Thymus (tissue), 11 donors: ENCODE results near the gene SNX9. TPM values are rescaled to one million over a fixed set of nuclear protein-coding genes. Genes with fewer than 3 reads are reported as not detected.

Experiments
- DNase-seq, 9 donors: peaks; one replicate each; pipeline ENCODE4 v3.0.0-alpha.2; 2013; ENCODE audit warnings: low spot score in 9 of 9, low read depth in 6 of 9, missing footprints in 1 of 9
- H3K27ac ChIP-seq, 2 donors: one replicate each; pipeline ENCODE4 v1.5.1; 2013; ENCODE audit warnings: control low read depth in 1 of 2, low read depth in 1 of 2, low read length in 1 of 2, mild to moderate bottlenecking in 1 of 2, moderate library complexity in 1 of 2
- H3K27me3 ChIP-seq, 2 donors: one replicate each; pipeline ENCODE4 v1.5.1; 2013; ENCODE audit warnings: low read length in 1 of 2; ENCODE audit not compliant: control insufficient read depth in 2 of 2, insufficient read depth in 1 of 2
- H3K36me3 ChIP-seq, 2 donors: one replicate each; pipeline ENCODE4 v1.5.1; 2013; ENCODE audit warnings: low read length in 1 of 2, mild to moderate bottlenecking in 1 of 2, moderate library complexity in 1 of 2; ENCODE audit not compliant: control insufficient read depth in 2 of 2, insufficient read depth in 2 of 2
- H3K4me1 ChIP-seq, 2 donors: one replicate each; pipeline ENCODE4 v1.5.1; 2013; ENCODE audit warnings: low read length in 2 of 2; ENCODE audit not compliant: control insufficient read depth in 2 of 2, insufficient read depth in 2 of 2
- H3K4me3 ChIP-seq, 2 donors: one replicate each; pipeline ENCODE4 v1.5.1; 2013; ENCODE audit warnings: low read length in 2 of 2, control low read depth in 1 of 2, mild to moderate bottlenecking in 1 of 2
- H3K9me3 ChIP-seq, 2 donors: one replicate each; pipeline ENCODE4 v1.5.1; 2013; ENCODE audit warnings: low read length in 1 of 2, mild to moderate bottlenecking in 1 of 2; ENCODE audit not compliant: control insufficient read depth in 2 of 2, insufficient read depth in 1 of 2
- WGBS: extraction: QIAGEN DNeasy Blood & Tissue Kit; methylation state at CpG from one replicate; pipeline ENCODE4 v1.1.7; 2013; 5-methylcytosine and 5-hydroxymethylcytosine counted together
- polyA plus RNA-seq: library from polyadenylated mRNA; stranded (reverse); fragments of 200-250 nt; gene quantifications from one replicate; pipeline ENCODE4 v1.2.3, GENCODE V29; 2013
- total RNA-seq: library from RNA; stranded (reverse); fragments of 120-200 nt; gene quantifications from one replicate; pipeline ENCODE4 v1.2.4, GENCODE V29; 2013
- donor health status: healthy.

Gene SNX9
- total and polyA plus RNA-seq, 2 donors = 11.0 to 37.3 TPM

DNA sequence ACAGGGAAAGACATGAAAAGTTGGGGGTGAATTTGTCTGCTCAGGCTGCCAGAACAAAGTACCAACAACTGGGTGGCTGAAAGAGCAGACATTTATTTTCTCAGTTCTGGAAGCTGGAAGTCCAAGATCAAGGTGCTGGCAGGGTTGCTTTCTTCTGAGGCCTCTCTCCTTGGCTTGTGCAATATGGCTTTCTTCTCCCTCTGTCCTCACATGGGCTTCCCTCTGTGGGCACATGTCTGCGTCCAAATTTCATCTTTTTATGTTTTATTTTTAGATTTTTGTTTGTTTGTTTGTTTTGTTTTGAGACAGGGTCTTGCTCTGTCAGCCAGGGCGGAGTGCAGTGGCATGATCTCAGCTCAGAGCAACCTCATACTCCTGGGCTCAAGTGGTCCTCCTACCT lies 152.4 kb downstream of the SNX9 start:
- no peak for DNase-seq
- H3K9me3 ChIP-seq = no peaks in the 10 kb centered on the region
- peaks cover 0 to 18% of the 10 kb centered on the region in 2 donors for H3K4me1 ChIP-seq
- H3K27me3 ChIP-seq = peaks cover 0 to 8% of the 10 kb centered on the region in 2 donors
- 97% methylated on average over 2 of the region's 2 CpGs for WGBS
- H3K36me3 ChIP-seq = no peaks in the 10 kb centered on the region
- H3K4me3 ChIP-seq = no peak overlapping the region
- H3K27ac ChIP-seq = no peak overlapping the region

DNA sequence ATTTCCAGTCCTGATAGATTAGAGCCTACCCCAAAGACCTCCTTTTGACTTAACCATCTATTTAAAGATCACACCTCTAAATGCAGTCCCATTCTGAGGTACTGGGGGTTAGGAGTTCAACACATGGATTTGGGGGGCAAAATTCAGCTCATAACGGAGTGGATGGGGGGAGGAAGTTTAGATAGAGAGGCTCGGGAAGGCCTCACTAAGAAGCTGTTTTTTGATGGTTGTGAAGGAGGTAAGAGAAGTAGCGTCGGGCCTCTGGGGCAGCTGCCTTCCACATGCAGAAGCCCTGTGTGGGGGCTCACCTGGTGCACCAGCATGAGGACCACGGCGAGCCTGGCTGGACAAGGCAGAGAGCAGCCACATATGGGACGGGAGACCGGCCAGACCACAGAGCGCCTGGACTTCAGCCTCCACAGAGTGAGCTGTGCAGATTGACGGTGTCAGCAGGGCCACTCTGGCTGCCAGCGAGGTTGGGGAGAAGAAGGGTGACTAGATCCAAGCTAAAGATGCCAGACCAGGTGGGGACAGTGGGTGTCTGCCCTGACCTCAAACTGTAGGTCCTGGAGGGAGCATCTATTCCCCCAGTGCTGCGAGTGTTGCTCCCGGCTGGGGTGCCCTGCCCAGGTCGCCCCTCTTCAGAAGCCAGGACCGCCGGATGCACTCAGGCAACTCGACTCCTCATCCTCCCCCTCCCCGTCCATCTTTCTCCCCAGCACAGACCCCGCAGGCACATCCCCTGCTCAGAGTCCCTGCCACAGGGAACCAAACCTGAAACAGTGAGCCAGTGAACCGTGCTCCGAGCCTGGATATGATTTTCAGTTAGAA lies 153.5 kb downstream of the SNX9 start:
- 98% methylated on average over 21 of the region's 21 CpGs for WGBS
- no peak for DNase-seq
- peaks cover 0 to 27% of the 10 kb centered on the region in 2 donors for H3K4me1 ChIP-seq
- no peak overlapping the region for H3K4me3 ChIP-seq
- H3K27me3 ChIP-seq = peaks cover 0 to 18% of the 10 kb centered on the region in 2 donors
- no peak overlapping the region for H3K27ac ChIP-seq
- H3K36me3 ChIP-seq = no peaks in the 10 kb centered on the region
- H3K9me3 ChIP-seq = no peaks in the 10 kb centered on the region

DNA sequence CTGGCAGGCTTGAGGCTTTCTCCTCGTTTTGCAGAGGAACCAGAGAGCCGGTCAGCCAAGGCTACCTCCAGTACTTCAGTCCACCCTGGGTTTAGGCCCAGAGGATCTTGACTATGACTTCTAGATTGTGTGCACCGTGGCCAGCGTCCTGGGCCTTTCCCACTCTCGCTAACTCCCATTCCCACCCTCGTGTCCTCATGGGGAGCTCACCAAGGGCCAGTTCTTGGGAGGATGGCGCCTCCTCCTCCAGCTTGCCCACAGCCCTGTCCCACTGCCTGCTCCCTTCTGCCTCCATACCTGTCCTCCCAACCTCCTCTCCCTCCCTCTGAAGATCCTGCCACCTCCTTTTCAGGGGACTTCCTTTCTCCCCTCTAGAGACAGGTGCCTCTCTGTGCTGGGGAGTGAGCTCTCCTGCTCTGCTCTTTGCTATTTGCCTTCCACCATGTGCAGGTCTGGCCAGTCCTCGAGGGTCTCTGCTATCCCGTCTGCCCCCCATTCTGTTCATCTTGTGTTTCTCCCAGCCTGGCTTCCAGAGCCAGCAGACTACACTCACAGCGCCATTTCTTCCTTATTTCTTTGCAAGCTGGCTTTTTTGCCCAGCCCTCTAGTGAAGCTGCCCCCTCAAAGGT lies 154.2 kb downstream of the SNX9 start:
- WGBS = 97% methylated on average over 10 of the region's 10 CpGs
- no peak for DNase-seq

DNA sequence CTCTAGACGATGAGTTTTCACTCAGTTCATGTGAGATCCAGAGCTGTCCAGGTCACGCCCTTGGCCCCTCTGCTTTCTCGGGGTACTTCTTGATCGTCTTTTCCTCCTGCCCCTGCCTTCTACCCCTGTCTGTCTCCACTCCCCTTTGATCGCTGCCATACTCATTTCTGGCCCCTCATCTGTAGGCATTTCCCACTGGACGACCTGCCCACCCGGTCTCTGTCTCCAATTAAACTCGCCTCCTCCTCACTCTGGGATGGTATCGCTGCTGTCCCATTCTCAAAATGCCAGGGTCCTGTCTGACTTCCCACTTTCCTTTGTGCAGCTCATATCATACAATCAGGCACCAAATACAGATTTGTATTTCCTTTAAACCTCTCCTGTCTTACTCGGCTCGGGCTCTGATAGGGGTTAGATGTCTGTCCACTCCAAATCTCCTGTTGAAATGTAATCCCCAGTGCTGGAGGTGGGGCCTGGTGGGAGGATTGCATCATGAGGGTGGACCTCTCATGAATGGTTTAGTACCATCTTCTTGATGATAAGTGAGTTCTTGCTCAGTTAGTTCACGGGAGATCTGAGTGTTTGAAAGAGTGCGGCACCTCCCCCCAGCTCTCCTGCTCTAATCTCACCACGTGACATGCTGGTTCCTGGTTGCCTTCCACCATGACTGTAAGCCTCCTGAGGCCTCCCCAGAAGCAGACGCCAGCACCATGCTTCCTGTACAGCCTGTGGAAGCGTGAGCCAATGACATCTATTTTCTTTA lies 155.2 kb downstream of the SNX9 start:
- Histone ChIP-seq H3K36me3 (no peaks in the 10 kb centered on the region), H3K27ac (no peak overlapping the region), H3K9me3 (no peaks in the 10 kb centered on the region), H3K4me3 (no peak overlapping the region), H3K4me1 (peaks cover 0 to 37% of the 10 kb centered on the region in 2 donors), H3K27me3 (peaks cover 0 to 22% of the 10 kb centered on the region in 2 donors)
- WGBS = 88% methylated on average over 16 of the region's 16 CpGs
- DNase-seq = no peak

More for the DNA sequence above, 154.2 kb downstream of the SNX9 start:
- no peaks in the 10 kb centered on the region for H3K36me3 ChIP-seq
- H3K4me1 ChIP-seq = peaks cover 0 to 29% of the 10 kb centered on the region in 2 donors
- H3K27ac ChIP-seq = no peak overlapping the region
- peaks cover 0 to 21% of the 10 kb centered on the region in 2 donors for H3K27me3 ChIP-seq
- no peak overlapping the region for H3K4me3 ChIP-seq
- no peaks in the 10 kb centered on the region for H3K9me3 ChIP-seq

DNA sequence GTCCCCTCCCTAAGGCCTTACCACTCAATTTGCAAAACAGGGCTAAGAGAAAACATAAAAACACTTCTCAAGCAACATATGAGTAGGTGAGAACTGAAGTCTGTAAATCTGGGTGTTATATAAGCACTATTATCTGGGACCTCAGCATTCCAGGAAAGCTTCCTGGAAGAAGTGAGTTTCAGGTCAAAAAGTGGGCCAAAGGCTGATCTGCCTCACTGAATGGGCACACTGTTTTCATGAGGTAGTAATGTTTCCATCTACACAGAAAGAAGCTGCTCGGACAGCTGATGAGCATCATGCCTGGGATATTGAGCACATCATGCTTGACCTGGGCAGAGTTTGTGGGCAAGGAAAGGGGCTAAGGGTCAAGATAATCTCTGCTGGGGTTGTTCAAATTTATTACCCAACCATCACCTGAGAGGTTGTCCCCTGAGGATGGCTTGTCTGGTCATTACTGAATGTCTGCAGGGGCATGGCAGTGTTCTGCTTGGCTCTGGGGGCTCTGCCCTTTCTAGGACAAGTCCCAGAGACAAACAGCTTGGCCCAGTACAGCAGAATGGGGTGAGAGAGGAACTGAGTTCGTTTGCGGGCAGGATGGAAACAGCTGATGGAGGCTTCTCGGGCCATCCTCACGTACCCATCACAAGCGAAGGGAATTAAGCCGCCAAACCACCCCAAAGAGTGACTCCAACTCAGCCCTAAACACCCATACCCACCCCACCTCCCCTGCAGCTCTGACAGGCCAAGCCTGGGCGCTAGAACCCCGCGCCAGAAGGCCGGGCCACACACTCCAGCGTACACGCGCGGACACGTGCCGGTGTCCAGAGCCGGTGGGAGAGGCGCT lies 157.5 kb downstream of the SNX9 start:
- H3K27ac ChIP-seq = no peak overlapping the region
- peak overlapping the region; percentile 72 to 80 for H3K4me3 ChIP-seq

DNA sequence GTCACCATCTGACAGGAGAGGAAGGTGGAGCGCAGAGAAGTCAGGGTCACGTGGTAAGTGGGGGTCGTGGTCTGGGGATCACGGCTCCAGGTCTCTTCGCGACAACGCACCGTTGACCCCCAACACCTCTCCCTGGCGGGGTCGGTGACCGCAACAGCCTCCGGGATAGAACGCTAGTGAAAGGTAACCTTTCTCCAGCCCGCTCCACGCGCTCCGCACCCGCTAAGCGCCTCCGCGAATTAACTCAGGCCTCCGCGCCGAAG lies 158.0 kb downstream of the SNX9 start:
- WGBS = 1% methylated on average over 24 of the region's 24 CpGs
- peaks cover 0 to 46% of the 10 kb centered on the region in 2 donors for H3K4me1 ChIP-seq
- DNase-seq = peak in 1 of 9 donors; percentile 17
- H3K27ac ChIP-seq = peak overlapping the region in 1 of 2 donors; percentile 11
- peak overlapping the region; percentile 72 to 80 for H3K4me3 ChIP-seq
- peaks cover 0 to 22% of the 10 kb centered on the region in 2 donors for H3K27me3 ChIP-seq
- no peaks in the 10 kb centered on the region for H3K9me3 ChIP-seq
- H3K36me3 ChIP-seq = no peaks in the 10 kb centered on the region

More for the DNA sequence above, 157.5 kb downstream of the SNX9 start:
- WGBS = 18% methylated on average over 19 of the region's 19 CpGs
- peaks cover 0 to 22% of the 10 kb centered on the region in 2 donors for H3K27me3 ChIP-seq
- no peak for DNase-seq
- H3K9me3 ChIP-seq = no peaks in the 10 kb centered on the region
- peaks cover 0 to 46% of the 10 kb centered on the region in 2 donors for H3K4me1 ChIP-seq
- no peaks in the 10 kb centered on the region for H3K36me3 ChIP-seq

DNA sequence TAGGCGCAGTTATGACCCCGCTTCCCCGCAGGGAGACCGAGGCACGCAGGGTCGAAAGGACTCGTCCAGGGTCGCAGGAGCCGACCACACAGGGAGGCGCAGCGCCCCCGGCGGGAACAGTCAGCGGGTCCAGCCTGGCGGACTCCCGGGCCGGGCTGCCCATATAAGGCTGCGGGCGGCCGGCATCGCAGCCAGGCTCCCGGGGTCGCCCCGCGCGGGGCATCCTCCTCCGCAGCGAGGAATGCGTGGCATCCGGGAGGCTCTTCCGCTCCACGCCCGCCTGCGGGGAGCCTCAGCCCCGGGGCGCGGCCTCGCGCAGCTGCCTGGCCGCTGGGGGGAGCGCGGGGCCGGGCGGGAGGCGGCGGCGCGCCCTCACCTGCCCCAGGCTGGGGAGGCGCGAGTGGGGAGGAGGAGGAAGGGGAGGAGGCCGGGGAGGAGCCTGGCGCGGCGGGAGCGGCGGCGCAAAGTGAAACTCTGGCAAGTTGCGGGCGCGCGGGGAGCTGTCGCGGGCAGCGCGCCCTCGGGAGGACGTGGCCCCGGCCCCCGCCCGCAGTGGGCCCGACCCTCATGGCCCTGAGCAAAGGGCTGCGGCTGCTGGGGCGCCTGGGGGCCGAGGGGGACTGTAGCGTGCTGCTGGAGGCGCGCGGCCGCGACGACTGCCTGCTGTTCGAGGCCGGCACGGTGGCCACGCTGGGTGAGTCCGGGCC lies 158.5 kb downstream of the SNX9 start, which contains the start of gene SYNJ2:
Gene SYNJ2 (plus strand): TSS at position 469 of the 707 bp plus-strand sequence. CDS start 99 bp downstream, at position 568.
- peaks cover 0 to 46% of the 10 kb centered on the region in 2 donors for H3K4me1 ChIP-seq
- H3K27me3 ChIP-seq = peaks cover 0 to 22% of the 10 kb centered on the region in 2 donors
- no peaks in the 10 kb centered on the region for H3K36me3 ChIP-seq
- WGBS = under 1% methylated on average over 86 of the region's 86 CpGs
- peak within 1 kb of the TSS; percentile 51 to 68 for H3K27ac ChIP-seq
- peak in 8 of 9 donors; percentile 67 to 92 (median 80) for DNase-seq
- H3K9me3 ChIP-seq = no peaks in the 10 kb centered on the region
- peak within 1 kb of the TSS; percentile 72 to 80 for H3K4me3 ChIP-seq

DNA sequence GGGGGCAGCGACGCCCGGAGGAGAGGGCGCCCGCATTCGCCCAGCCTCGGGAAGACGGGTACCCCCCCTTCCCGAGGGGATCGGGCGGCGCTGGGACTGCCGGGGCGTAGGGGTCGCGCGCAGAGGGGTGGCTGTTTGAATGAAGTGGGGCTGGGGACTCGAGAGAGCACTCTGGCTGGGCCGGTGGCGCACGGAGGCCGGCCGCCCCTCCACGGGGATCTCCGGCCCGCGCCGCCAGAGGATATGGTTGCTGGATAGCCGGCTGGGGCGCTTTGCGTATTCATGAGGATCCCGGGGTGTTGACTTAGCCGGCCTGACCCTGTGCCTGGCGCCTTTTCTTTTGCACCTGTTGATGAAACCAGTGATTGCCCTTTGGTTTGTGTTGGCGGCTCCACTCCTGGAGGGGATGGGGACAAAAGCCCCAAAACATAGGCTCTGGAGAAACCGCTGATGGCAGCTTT lies 159.1 kb downstream of the SNX9 start:
- H3K9me3 ChIP-seq = no peaks in the 10 kb centered on the region
- peaks cover 0 to 46% of the 10 kb centered on the region in 2 donors for H3K4me1 ChIP-seq
- peaks cover 0 to 22% of the 10 kb centered on the region in 2 donors for H3K27me3 ChIP-seq
- DNase-seq = peak in 2 of 9 donors; percentile 24 to 52
- H3K4me3 ChIP-seq = peak overlapping the region; percentile 72 to 80
- H3K36me3 ChIP-seq = no peaks in the 10 kb centered on the region
- WGBS = 2% methylated on average over 36 of the region's 36 CpGs
- peak overlapping the region in 1 of 2 donors; percentile 51 for H3K27ac ChIP-seq
